Natural killer cell (primary cell): ENCODE measurements around the gene SHOC2. TPM values are rescaled to one million over a fixed set of nuclear protein-coding genes. Genes with fewer than 3 reads are reported as not detected.
A peak's percentile ranks its signal among the peaks of the same experiment; 100 is the strongest.

Source experiments
- ATAC-seq, 3 donors: fragments of 150-1000 bp in 2 of 3; fragments of 200-7000 bp in 1 of 3; cut with Tn5 transposase; 1 replicate in 1 of 3; 2 replicates in 2 of 3; pipeline ENCODE4 v1.10.0; 2021; ENCODE audit warnings: mild to moderate bottlenecking in 2 of 3, moderate library complexity in 2 of 3
- DNase-seq, 2 donors: peaks; one replicate each; pipeline versions ENCODE4 v3.0.0 to v3.0.0-alpha.2; 2013 to 2021; ENCODE audit warnings: mixed read lengths in 1 of 2
- H3K27ac ChIP-seq: one replicate; pipeline ENCODE4 v1.5.1; 2013; ENCODE audit warnings: mild to moderate bottlenecking, low read length
- H3K27me3 ChIP-seq: one replicate; pipeline ENCODE4 v1.6.1; 2013; ENCODE audit warnings: low read length; ENCODE audit not compliant: control insufficient read depth, insufficient read depth
- H3K36me3 ChIP-seq: one replicate; pipeline ENCODE4 v1.6.1; 2013; ENCODE audit warnings: low read length; ENCODE audit not compliant: control insufficient read depth, insufficient read depth
- H3K4me1 ChIP-seq: one replicate; pipeline ENCODE4 v1.6.1; 2013; ENCODE audit warnings: low read length; ENCODE audit not compliant: control insufficient read depth, insufficient read depth
- H3K4me3 ChIP-seq: one replicate; pipeline ENCODE4 v1.5.1; 2013; ENCODE audit warnings: low read length
- H3K9me3 ChIP-seq: one replicate; pipeline ENCODE4 v1.6.1; 2013; ENCODE audit warnings: low read length; ENCODE audit not compliant: control insufficient read depth, insufficient read depth
- H3K27ac Mint-ChIP-seq, 2 donors: one replicate each; pipeline ENCODE4 v1.8.0; 2022; ENCODE audit warnings: mild to moderate bottlenecking in 2 of 2, mixed read lengths in 2 of 2, moderate library complexity in 1 of 2
- H3K27me3 Mint-ChIP-seq, 2 donors: one replicate each; pipeline ENCODE4 v1.8.0; 2022; ENCODE audit warnings: low read depth in 2 of 2, mixed read lengths in 2 of 2
- H3K36me3 Mint-ChIP-seq: one replicate; pipeline ENCODE4 v1.8.0; 2022; ENCODE audit warnings: mixed read lengths
- H3K4me1 Mint-ChIP-seq, 2 donors: one replicate each; pipeline ENCODE4 v1.8.0; 2022; ENCODE audit warnings: mixed read lengths in 2 of 2
- H3K4me3 Mint-ChIP-seq: one replicate; pipeline ENCODE4 v1.8.0; 2022; ENCODE audit warnings: mild to moderate bottlenecking, moderate library complexity, mixed read lengths
- H3K9me3 Mint-ChIP-seq, 2 donors: one replicate each; pipeline ENCODE4 v1.8.0; 2022; ENCODE audit warnings: mixed read lengths in 2 of 2
- CTCF ChIP-seq: fragments of 200-600 bp; IDR thresholded peaks from one replicate; pipeline ENCODE4 v1.8.0; 2022; ENCODE audit warnings: antibody characterized with exemption
- WGBS: methylation state at CpG from one replicate; pipeline ENCODE4 v1.1.7; 2013; ENCODE audit warnings: missing lambda C conversion rate; ENCODE audit not compliant: insufficient coverage; 5-methylcytosine and 5-hydroxymethylcytosine counted together
- intact Hi-C: fragments of 100-400 bp; cut with micrococcal nuclease; formaldehyde crosslinking; loops from one replicate; pipeline ENCODE4 v1.14.2; 2022
- total RNA-seq, 4 donors: library from RNA; stranded (reverse); fragments of 120-200 nt in 1 of 4; gene quantifications; one replicate each; pipeline versions ENCODE4 v1.2.3 to v1.2.4, GENCODE V29; 2013 to 2022

SHOC2 gene
- total RNA-seq, 3 donors from 2014 or later (not counting 1 experiment from before 2014, with no cell fraction given): 81.8 to 87.6 (median 85.7) TPM

DNA sequence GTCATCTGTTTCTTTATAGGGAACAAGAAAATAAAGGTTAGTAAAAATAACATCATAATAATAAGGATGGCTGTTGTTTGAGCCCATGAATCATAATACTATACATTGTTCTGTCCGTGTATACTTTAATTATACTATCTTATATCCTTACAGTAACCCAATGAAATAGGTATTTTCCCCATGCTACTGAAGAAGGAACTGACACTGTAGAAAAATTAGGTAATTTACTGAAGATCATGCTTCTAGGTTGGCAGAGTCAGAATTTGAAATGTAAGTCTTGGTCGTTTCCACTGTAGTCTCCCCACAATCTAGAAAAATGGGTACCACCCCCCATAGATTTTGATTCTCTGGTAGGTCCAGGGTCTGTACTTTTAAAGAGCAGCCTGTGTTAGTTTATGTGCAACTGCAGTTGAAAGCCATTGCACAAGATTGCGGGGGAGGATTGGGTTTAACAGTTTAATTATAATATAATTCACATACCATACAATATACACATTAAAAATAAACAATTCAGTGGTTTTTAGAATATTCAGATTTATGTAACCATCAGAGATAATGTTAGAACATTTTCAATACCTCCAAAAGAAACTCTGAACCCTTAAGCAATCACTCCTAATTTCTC lies 47.7 kb downstream of the SHOC2 start:
- no peak overlapping the region for H3K27ac ChIP-seq
- no CpG with 5 or more reads among the region's 3 CpGs for WGBS
- H3K4me1 Mint-ChIP-seq: peaks cover 55 to 67% of the 10 kb centered on the region in 2 donors

DNA sequence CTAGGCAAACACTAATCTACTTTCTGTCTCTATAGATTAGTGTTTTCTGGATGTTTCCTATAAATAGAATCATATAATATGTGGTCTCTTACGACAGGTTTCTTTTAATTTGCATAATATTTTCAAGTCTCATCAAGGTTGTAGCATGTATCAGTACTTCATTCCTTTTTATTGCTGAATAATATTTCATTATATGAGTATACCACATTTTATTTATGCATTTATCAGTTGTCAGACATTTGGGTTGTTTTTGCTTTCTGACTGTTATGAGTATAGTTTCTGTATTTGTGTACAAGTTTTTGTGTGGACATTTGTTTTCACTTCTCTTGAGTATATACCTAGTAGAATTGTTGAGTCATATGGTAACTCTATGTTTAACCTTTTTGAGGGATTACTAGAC lies 48.2 kb downstream of the SHOC2 start:
- Mint-ChIP-seq H3K27ac (no peak overlapping the region), H3K4me1 (peaks cover 55 to 67% of the 10 kb centered on the region in 2 donors), H3K36me3 (peaks cover 7% of the 10 kb centered on the region), H3K9me3 (no peaks in the 10 kb centered on the region), H3K27me3 (no peaks in the 10 kb centered on the region), H3K4me3 (no peak overlapping the region)
- DNase-seq: no peak
- ATAC-seq: no peak
- no peak for TF ChIP-seq CTCF
- Histone ChIP-seq H3K4me1 (no peaks in the 10 kb centered on the region), H3K27ac (no peak overlapping the region), H3K36me3 (peaks cover 4% of the 10 kb centered on the region), H3K9me3 (no peaks in the 10 kb centered on the region), H3K27me3 (no peaks in the 10 kb centered on the region), H3K4me3 (no peak overlapping the region)
- WGBS: no CpG with 5 or more reads among the region's 1 CpG
- intact Hi-C loops: no loop called here

More for the DNA sequence above, 47.7 kb downstream of the SHOC2 start:
- ATAC-seq (no peak), DNase-seq (no peak)
- Histone ChIP-seq H3K9me3 (no peaks in the 10 kb centered on the region), H3K4me3 (no peak overlapping the region), H3K4me1 (no peaks in the 10 kb centered on the region), H3K36me3 (peaks cover 4% of the 10 kb centered on the region), H3K27me3 (no peaks in the 10 kb centered on the region)
- Mint-ChIP-seq H3K9me3 (no peaks in the 10 kb centered on the region), H3K27me3 (no peaks in the 10 kb centered on the region), H3K4me3 (no peak overlapping the region), H3K36me3 (peaks cover 7% of the 10 kb centered on the region), H3K27ac (no peak overlapping the region)
- TF ChIP-seq CTCF: no peak
- intact Hi-C loops: no loop called here

DNA sequence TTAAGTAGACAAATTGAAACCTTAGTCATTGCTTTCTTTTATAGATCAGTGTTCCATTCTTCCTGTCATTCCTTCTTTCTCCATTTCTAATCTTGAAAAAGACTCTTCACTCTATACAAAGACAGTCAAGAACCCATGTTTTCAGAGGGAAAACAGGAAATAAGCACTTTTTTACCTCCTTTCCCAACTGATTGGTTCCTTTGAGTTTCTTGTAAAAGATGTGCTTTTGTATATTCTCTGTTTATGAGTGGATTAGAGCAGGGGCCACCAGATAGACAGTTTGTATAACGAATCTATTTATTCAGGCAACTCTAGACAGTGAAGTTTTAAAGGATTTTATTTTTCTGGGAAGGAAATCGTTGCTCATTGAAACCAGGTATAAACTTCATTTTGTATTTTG lies 49.8 kb downstream of the SHOC2 start:
- Histone ChIP-seq H3K27me3 (no peaks in the 10 kb centered on the region), H3K36me3 (peaks cover 4% of the 10 kb centered on the region), H3K4me3 (no peak overlapping the region), H3K9me3 (no peaks in the 10 kb centered on the region), H3K4me1 (no peaks in the 10 kb centered on the region), H3K27ac (no peak overlapping the region)
- peaks cover 55 to 67% of the 10 kb centered on the region in 2 donors for H3K4me1 Mint-ChIP-seq
- DNase-seq: no peak
- intact Hi-C loops: no loop called here
- H3K4me3 Mint-ChIP-seq: no peak overlapping the region
- no peaks in the 10 kb centered on the region for H3K27me3 Mint-ChIP-seq
- WGBS: 100% methylated on average over 1 of the region's 2 CpGs
- peak overlapping the region in 1 of 2 donors; percentile 11 for H3K27ac Mint-ChIP-seq
- TF ChIP-seq CTCF: no peak
- H3K9me3 Mint-ChIP-seq: no peaks in the 10 kb centered on the region
- ATAC-seq: no peak
- H3K36me3 Mint-ChIP-seq: peaks cover 4% of the 10 kb centered on the region

DNA sequence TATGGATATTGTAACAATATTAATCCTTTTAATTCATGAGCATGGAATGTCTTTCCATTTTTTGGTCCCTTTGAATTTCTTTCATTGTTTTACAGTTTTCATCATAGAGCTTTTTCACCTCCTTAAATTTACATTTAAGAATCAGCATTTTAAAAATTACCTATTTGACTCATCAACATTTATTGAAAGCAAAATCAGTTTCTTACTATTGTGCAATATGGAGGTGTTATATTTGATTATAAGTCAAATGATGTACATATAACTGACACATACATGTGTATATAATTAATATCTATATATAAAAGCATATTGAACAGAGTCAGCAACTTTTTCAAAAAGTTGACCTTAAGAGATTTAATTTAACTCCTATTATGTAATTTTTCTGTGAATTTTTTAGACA lies 52.2 kb downstream of the SHOC2 start:
- no peak for DNase-seq
- ATAC-seq: no peak
- Mint-ChIP-seq H3K27me3 (no peaks in the 10 kb centered on the region), H3K27ac (no peak overlapping the region), H3K36me3 (no peaks in the 10 kb centered on the region), H3K4me3 (no peak overlapping the region), H3K4me1 (peaks cover 54 to 61% of the 10 kb centered on the region in 2 donors), H3K9me3 (no peaks in the 10 kb centered on the region)
- no peak for TF ChIP-seq CTCF
- Histone ChIP-seq H3K27ac (no peak overlapping the region), H3K36me3 (peaks cover 4% of the 10 kb centered on the region), H3K9me3 (no peaks in the 10 kb centered on the region), H3K4me1 (no peaks in the 10 kb centered on the region), H3K4me3 (no peak overlapping the region), H3K27me3 (no peaks in the 10 kb centered on the region)
- intact Hi-C loops: no loop called here
